GM12864 (cell line): Measurements from ENCODE around the gene C3orf38.
A peak's percentile ranks its signal among the peaks of the same experiment; 100 is the strongest.

ENCODE experiments used
- DNase-seq: peaks from one replicate; pipeline ENCODE4 v3.0.0-alpha.2; 2011; ENCODE audit warnings: low read depth
- H3K4me3 ChIP-seq: 2 replicates; pipeline ENCODE4 v1.5.1; 2011; ENCODE audit warnings: mild to moderate bottlenecking, low read depth, low read length, control low read depth
- CTCF ChIP-seq: IDR thresholded peaks from 2 replicates; pipeline ENCODE4 v1.5.1; 2011; ENCODE audit warnings: low read depth, mild to moderate bottlenecking, moderate library complexity, low read length, control low read depth, inconsistent platforms; ENCODE audit errors: missing control alignments

Gene C3orf38

DNA sequence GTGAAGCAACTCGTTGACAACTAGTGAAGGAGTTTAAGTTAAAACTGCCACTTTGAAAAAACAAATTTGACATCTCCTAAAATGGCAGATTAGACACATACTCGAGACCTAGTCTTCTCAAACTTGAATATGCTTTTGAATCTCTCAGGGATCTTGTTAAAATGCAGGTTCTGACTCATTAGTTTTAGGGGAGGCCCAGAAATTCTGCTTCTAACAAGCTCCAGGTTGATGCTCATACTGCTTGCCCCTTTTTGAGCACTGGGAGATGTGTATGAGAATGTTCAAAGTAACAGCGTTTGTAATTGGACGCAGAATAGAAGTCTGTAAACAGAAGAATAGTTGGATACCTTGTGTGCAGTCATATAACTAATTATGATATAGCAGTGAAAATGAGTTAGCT lies 1.6 kb downstream of the C3orf38 start:
- TF ChIP-seq CTCF: no peak
- DNase-seq: no peak
- peak overlapping the region; percentile 81 for H3K4me3 ChIP-seq

- DNase-seq: no peak
- peak overlapping the region; percentile 81; the same call in 1 of the 2 replicates for H3K4me3 ChIP-seq
- TF ChIP-seq CTCF: no peak
These were observed 3.1 kb downstream of the C3orf38 start for GRCh38 chr3:88152841-88153240.

DNA sequence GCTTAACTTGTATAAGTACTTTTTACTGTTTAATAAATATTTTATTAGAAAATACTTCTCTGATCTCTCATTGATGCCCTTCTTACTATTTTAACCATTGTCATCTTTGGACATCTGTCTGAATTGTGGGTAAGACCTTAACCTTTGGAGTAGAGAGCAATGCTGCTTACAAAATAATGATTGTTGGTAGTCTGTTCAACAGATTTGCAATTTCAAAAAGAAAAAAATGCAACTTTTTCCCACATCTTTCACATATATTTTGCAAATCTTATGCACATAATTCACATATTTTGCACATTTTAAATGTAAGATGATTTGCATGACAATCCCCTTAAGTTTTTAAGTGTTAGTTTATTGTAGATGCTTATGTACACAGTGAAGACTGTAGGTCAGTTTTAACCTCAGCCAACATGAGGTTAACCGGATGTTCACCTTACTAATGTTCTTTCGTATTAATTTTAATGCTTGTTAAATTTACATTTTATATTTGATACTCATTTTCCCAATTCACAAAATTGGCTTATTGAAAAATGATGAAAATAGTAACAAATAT lies 16.7 kb downstream of the C3orf38 start:
- no peak overlapping the region for H3K4me3 ChIP-seq
- TF ChIP-seq CTCF: no peak
- DNase-seq: no peak

GRCh38 chr3:88167173-88167572 lies 17.4 kb downstream of the C3orf38 start:
- no peak for TF ChIP-seq CTCF
- no peak for DNase-seq
- H3K4me3 ChIP-seq: no peak overlapping the region

GRCh38 chr3:88167704-88168103 lies 17.9 kb downstream of the C3orf38 start:
- H3K4me3 ChIP-seq: no peak overlapping the region
- DNase-seq: no peak
- TF ChIP-seq CTCF: no peak

DNA sequence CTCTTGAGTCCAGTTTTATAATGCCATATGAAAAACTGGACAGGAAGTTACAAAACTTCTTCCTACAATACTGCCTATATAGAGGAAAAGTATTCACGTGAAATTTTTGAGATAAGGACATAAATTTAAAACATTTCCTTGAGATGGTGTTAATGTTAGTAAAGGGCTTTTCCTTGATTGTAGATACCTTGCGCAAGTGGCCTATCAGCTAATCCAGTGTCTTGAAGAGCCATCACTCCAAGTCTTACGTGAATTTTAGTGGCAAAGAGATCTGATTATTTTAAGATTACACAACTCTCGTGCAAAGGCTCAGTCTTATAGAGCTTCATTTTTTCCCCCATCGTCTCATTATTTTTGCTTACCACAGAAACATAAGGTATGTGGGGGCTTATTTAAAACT lies 18.4 kb downstream of the C3orf38 start:
- DNase-seq: no peak
- H3K4me3 ChIP-seq: no peak overlapping the region

More for the DNA sequence above, 18.4 kb downstream of the C3orf38 start:
- TF ChIP-seq CTCF: no peak
